Body of pancreas (tissue), 4 donors: ENCODE measurements around the gene ECM1. TPM values are rescaled to one million over a fixed set of nuclear protein-coding genes. Genes with fewer than 3 reads are reported as not detected.

Experiments
- ATAC-seq: fragments of 150-250 bp; one replicate; pipeline ENCODE4 v1.9.1; 2016
- DNase-seq, 4 donors: peaks; one replicate each; pipeline ENCODE4 v3.0.0-alpha.2; 2019
- H3K27ac ChIP-seq, 4 donors: fragments of 200-600 bp; sonication (generic); 1 replicate in 3 of 4; 2 replicates in 1 of 4; pipeline versions ENCODE4 v1.5.1 to v1.6.1; 2016 to 2019; ENCODE audit warnings: mild to moderate bottlenecking in 1 of 4, mixed read lengths in 1 of 4, moderate library complexity in 1 of 4
- H3K27me3 ChIP-seq, 2 donors: fragments of 200-600 bp; sonication (generic); one replicate each; pipeline ENCODE4 v1.6.0; 2016; ENCODE audit warnings: mild to moderate bottlenecking in 1 of 2
- H3K36me3 ChIP-seq, 2 donors: fragments of 200-600 bp; sonication (generic); replicated peaks in 1 of 2; 2 replicates each; pipeline ENCODE4 v1.5.1; 2016; ENCODE audit warnings: low read depth in 2 of 2; ENCODE audit not compliant: insufficient read depth in 1 of 2
- H3K4me1 ChIP-seq: fragments of 200-600 bp; sonication (generic); one replicate; pipeline ENCODE4 v1.6.0; 2016
- H3K4me3 ChIP-seq, 2 donors: fragments of 200-600 bp; sonication (generic); 1 replicate in 1 of 2; 2 replicates in 1 of 2; pipeline ENCODE4 v1.5.1; 2016 to 2019
- H3K9me3 ChIP-seq, 3 donors: fragments of 200-600 bp; sonication (generic); 1 replicate in 2 of 3; 2 replicates in 1 of 3; pipeline ENCODE4 v1.5.1; 2016
- POLR2A ChIP-seq, 3 donors: fragments of 450-650 bp; IDR thresholded peaks; one replicate each; pipeline ENCODE4 v1.6.1; 2016; ENCODE audit warnings: antibody characterized with exemption in 3 of 3, mild to moderate bottlenecking in 2 of 3
- WGBS, 2 donors: methylation state at CpG; one replicate each; pipeline ENCODE4 v1.1.5; 2017; 5-methylcytosine and 5-hydroxymethylcytosine counted together
- intact Hi-C: fragments of 100-400 bp; cut with DNase I; formaldehyde crosslinking; loops from one replicate; pipeline ENCODE4 v1.15.1; 2023
- total RNA-seq, 2 donors: library from RNA; depleted of rRNA; stranded (reverse); fragments of >200 nt; gene quantifications; one replicate each; pipeline ENCODE4 v1.1.0, GENCODE V29; 2016
- TF ChIP-seq, protein P1 (sequence below), 7 experiments: fragments of 450-650 bp in 4 of 7; fragments of 200-600 bp in 3 of 7; sonication (generic) in 3 of 7; IDR thresholded peaks; one replicate each; pipeline ENCODE4 v1.5.1; 2016 to 2019; ENCODE audit warnings: antibody characterized with exemption in 7 of 7

The ECM1 gene
- total RNA-seq, 2 donors from 2014 or later, result 1.3 to 2.1 TPM

DNA sequence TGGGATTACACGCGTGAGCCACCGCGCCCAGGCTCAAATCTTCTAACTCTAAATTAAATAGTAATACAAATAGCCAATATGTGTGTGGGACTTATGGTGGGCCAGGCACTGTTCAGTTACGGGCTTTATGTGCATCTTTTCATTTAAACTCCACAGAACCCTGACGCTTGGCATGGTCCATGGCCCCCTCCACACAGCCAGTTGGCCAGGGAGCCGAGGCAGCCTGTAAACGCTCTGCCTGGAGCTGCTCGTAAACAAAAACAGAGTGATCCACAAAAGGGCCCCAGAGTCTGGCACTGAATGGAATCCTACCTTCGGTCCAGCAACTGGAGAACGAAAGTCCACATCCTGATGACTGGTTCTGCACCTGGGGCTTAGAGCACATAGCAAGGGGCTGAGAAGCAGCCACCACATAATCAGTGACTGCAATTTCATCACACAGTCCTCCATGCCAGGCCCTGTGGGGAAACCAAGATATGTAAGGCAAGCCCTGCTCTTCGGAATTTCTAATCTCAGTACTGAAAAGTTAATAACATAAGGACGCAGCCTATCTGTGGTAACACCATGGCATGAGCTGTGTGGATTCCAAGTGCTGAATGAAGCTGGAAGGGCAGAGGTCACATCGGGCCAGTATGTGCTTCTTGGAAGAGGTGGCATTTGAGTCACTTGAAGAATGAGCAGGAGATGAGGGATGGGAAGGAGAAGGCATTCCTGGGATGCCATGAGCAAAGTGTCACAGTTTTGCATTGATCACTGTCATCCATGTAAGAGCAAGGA is 27.8 kb downstream of the ECM1 start:
- Histone ChIP-seq H3K27me3 (no peaks in the 10 kb centered on the region), H3K4me1 (peaks cover 25% of the 10 kb centered on the region), H3K27ac (no peak overlapping the region), H3K9me3 (no peaks in the 10 kb centered on the region), H3K36me3 (no peaks in the 10 kb centered on the region), H3K4me3 (no peak overlapping the region)
- DNase-seq (no peak), ATAC-seq (no peak)
- WGBS, 2 donors, result 85 to 87% methylated on average over 14 of the region's 14 CpGs
- TF ChIP-seq, protein P1, sequence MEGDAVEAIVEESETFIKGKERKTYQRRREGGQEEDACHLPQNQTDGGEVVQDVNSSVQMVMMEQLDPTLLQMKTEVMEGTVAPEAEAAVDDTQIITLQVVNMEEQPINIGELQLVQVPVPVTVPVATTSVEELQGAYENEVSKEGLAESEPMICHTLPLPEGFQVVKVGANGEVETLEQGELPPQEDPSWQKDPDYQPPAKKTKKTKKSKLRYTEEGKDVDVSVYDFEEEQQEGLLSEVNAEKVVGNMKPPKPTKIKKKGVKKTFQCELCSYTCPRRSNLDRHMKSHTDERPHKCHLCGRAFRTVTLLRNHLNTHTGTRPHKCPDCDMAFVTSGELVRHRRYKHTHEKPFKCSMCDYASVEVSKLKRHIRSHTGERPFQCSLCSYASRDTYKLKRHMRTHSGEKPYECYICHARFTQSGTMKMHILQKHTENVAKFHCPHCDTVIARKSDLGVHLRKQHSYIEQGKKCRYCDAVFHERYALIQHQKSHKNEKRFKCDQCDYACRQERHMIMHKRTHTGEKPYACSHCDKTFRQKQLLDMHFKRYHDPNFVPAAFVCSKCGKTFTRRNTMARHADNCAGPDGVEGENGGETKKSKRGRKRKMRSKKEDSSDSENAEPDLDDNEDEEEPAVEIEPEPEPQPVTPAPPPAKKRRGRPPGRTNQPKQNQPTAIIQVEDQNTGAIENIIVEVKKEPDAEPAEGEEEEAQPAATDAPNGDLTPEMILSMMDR (IDR thresholded peaks at IDR 0.05), result no peak
- TF ChIP-seq POLR2A (IDR thresholded peaks at IDR 0.05), result no peak
- intact Hi-C loops, result no loop called here

DNA sequence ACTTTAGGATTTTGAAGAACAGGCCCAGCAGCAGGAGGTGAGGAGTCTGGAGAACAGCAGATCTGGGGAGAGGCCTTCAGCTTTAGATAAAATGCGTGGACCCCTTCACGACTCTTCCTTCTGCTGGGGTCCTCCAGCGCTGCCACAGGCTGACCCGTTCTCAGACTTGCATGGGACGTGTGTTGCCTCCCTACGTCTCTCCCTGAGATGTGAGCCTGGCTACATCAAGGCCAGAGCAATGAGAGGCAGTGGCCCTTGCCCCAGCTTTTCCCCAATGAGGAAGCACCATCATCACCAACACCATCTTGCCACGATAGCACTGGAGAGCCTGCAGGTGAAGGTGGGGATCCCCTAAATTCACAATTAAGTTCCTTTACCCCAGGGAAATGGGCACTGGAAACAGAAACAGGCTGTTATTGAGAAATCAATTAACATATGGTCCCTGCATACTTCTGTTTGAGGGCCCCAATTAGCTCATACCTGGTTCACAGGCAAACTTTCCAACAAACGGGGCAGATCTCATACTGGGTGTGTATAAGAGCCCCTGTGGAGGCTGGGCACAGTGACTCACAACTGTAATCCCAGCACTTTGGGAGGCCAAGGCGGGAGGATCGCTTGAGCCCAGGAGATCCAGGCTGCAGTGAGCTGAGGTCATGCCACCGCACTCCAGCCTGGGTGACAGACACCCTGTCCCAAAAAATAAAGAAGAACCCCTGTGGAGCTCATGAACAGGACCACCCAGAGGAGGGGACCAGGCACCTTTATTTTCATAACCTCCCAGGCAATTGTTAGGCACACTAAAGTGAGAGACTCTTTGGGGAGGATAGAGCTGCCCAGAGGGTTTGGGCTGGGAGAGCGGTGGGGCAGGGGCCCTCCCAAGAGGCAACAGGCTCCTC is 29.2 kb downstream of the ECM1 start:
- intact Hi-C loops, result no loop called here
- no peak overlapping the region for H3K4me3 ChIP-seq
- H3K36me3 ChIP-seq, result no peaks in the 10 kb centered on the region
- no peak overlapping the region for H3K27ac ChIP-seq
- TF ChIP-seq POLR2A (IDR thresholded peaks at IDR 0.05), result no peak
- TF ChIP-seq, protein P1 (IDR thresholded peaks at IDR 0.05), result no peak
- no peaks in the 10 kb centered on the region for H3K9me3 ChIP-seq
- ATAC-seq (no peak), DNase-seq (no peak)
- peaks cover 14% of the 10 kb centered on the region for H3K4me1 ChIP-seq
- H3K27me3 ChIP-seq, result no peaks in the 10 kb centered on the region
- WGBS, 2 donors, result 85% methylated on average over 9 to 12 of the region's 12 CpGs

- peak in 1 of 4 donors; percentile 27 for DNase-seq
- Histone ChIP-seq H3K36me3 (no peaks in the 10 kb centered on the region), H3K9me3 (no peaks in the 10 kb centered on the region), H3K27ac (no peak overlapping the region), H3K4me1 (peaks cover 4% of the 10 kb centered on the region), H3K27me3 (no peaks in the 10 kb centered on the region), H3K4me3 (no peak overlapping the region)
- 78 to 85% methylated on average over 14 to 17 of the region's 17 CpGs for WGBS, 2 donors
- no peak for TF ChIP-seq POLR2A (IDR thresholded peaks at IDR 0.05)
- TF ChIP-seq, protein P1 (IDR thresholded peaks at IDR 0.05), result no peak
- ATAC-seq, result no peak
- intact Hi-C loops, result no loop called here
Measured at GRCh38 chr1:150537732-150538684, 30.1 kb downstream of the ECM1 start.

DNA sequence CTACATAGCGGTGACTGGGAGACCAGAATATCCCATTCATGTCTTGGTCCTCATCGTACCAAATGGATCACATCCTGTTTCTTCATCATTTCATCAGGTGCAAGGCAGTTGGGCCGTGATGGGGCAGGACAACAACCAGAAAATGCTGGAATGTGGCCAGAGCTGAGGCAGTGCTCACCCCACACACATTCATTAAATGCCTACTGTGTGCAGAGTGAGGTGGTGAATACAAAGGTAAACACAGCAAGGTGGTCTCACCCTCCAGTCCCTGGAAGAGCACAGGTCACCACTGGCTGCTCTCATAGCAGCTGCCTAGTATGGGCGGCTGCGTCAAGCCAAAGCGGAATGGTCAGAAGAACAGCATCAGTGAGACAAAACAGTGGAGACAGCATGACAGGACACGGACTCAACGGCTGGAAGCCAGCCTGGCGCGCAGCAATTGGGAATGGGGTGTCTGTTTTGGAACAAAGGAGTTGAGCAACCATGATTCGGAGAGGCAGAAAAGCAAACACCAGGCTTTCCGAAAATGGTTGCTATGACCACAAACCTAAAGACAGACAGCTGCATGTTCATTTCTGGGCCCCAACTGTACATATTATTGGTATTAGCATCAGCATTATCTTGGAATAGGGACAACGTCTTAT is 35.7 kb downstream of the ECM1 start:
- no peak for TF ChIP-seq POLR2A (IDR thresholded peaks at IDR 0.05)
- TF ChIP-seq, protein P1 (IDR thresholded peaks at IDR 0.05), result no peak
- DNase-seq (peak in 1 of 4 donors; percentile 32), ATAC-seq (peak; percentile 43)
- Histone ChIP-seq H3K9me3 (no peaks in the 10 kb centered on the region), H3K4me1 (peaks cover 3% of the 10 kb centered on the region), H3K36me3 (no peaks in the 10 kb centered on the region), H3K27ac (no peak overlapping the region), H3K4me3 (no peak overlapping the region), H3K27me3 (no peaks in the 10 kb centered on the region)
- intact Hi-C loops, result no loop called here
- WGBS, 2 donors, result 75 to 80% methylated on average over 13 of the region's 13 CpGs
